Smooth muscle cell (in vitro differentiated cells): ENCODE data around the gene CDC34. TPM values are rescaled to one million over a fixed set of nuclear protein-coding genes. Genes with fewer than 3 reads are reported as not detected.

Experiments
- DNase-seq: peaks from one replicate; lab custom pipeline; 2025; ENCODE audit not compliant: unreplicated experiment; lab: John Stamatoyannopoulos, UW
- H2AFZ ChIP-seq: fragments of 200-600 bp; sonication (generic); 2 replicates; pipeline ENCODE4 v1.6.0; 2016; ENCODE audit warnings: antibody characterized with exemption, low read depth, mild to moderate bottlenecking
- H3F3A ChIP-seq: fragments of 200-600 bp; sonication (generic); 2 replicates; pipeline ENCODE4 v1.6.0; 2017; ENCODE audit warnings: antibody characterized with exemption, low read depth
- H3K27ac ChIP-seq: fragments of 200-600 bp; sonication (generic); 2 replicates; pipeline ENCODE4 v1.5.1; 2016; ENCODE audit warnings: low read depth, mild to moderate bottlenecking
- H3K27me3 ChIP-seq: fragments of 200-600 bp; sonication (generic); 2 replicates; pipeline ENCODE4 v1.6.1; 2016; ENCODE audit warnings: low read depth, mild to moderate bottlenecking
- H3K36me3 ChIP-seq: fragments of 200-600 bp; sonication (generic); 2 replicates; pipeline ENCODE4 v1.5.1; 2016; ENCODE audit warnings: low read depth
- H3K4me1 ChIP-seq: fragments of 200-600 bp; sonication (generic); 2 replicates; pipeline ENCODE4 v1.5.1; 2016; ENCODE audit warnings: low read depth
- H3K4me2 ChIP-seq: fragments of 200-600 bp; sonication (generic); 2 replicates; pipeline ENCODE4 v1.6.0; 2016; ENCODE audit warnings: mild to moderate bottlenecking
- H3K4me3 ChIP-seq: fragments of 200-600 bp; sonication (generic); 2 replicates; pipeline ENCODE4 v1.5.1; 2016; ENCODE audit warnings: mild to moderate bottlenecking
- H3K79me2 ChIP-seq: fragments of 200-600 bp; sonication (generic); 2 replicates; pipeline ENCODE4 v1.6.0; 2016; ENCODE audit warnings: low read depth, mild to moderate bottlenecking
- H3K9ac ChIP-seq: fragments of 200-600 bp; sonication (generic); 2 replicates; pipeline ENCODE4 v1.6.0; 2016; ENCODE audit warnings: low read depth
- H3K9me3 ChIP-seq: fragments of 200-600 bp; sonication (generic); replicated peaks from 2 replicates; pipeline ENCODE4 v1.5.1; 2016; ENCODE audit warnings: low read depth
- H4K20me1 ChIP-seq: fragments of 200-600 bp; sonication (generic); 2 replicates; pipeline ENCODE4 v1.6.0; 2016; ENCODE audit warnings: low read depth
- WGBS: methylation state at CpG from one replicate; pipeline ENCODE4 v1.1.7; 2016; ENCODE audit warnings: low lambda C conversion rate; 5-methylcytosine and 5-hydroxymethylcytosine counted together
- polyA plus RNA-seq: library from polyadenylated mRNA; unstranded; fragments of >200 nt; fragmentation: Nextera tagmentation; extraction: Ambion mirVana; gene quantifications from 2 replicates; pipeline ENCODE4 v1.2.1, GENCODE V29; 2016
- total RNA-seq: library from RNA; depleted of rRNA; stranded (reverse); fragments of >200 nt; gene quantifications from 2 replicates; pipeline ENCODE4 v1.2.3, GENCODE V29; 2014
- TF ChIP-seq, protein P1 (sequence below): fragments of 200-600 bp; sonication (generic); IDR thresholded peaks from 2 replicates; pipeline ENCODE4 v1.5.1; 2017; ENCODE audit warnings: borderline replicate concordance, mild to moderate bottlenecking, antibody characterized with exemption; ENCODE audit not compliant: insufficient read depth, poor library complexity, severe bottlenecking

Gene CDC34
- total and polyA plus RNA-seq, 2 experiments from 2014 or later: 67.7 to 151 TPM

DNA sequence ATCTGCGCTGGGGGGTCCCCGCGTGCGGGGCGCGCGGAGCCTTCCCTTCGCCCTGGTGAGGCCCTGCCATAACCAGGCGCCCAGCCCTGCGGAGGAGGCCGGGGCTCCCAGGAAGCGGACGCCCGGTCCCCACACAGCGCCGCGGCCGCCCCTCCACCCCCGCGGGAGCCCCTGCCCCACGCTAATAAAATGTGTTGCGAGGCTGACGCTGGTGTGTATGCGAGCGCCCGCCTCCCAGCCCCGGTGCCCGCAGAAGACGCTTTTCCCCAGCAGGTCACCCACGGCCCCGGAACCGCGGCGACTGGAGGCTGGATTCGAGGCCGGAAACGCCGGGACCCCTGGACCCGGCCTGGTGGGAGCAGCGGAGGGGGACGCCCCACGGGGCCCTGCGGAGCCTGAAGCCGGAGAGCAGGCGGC, 12.1 kb upstream of the CDC34 start:
- H4K20me1 ChIP-seq: no peaks in the 10 kb centered on the region
- no peaks in the 10 kb centered on the region for H3K79me2 ChIP-seq
- TF ChIP-seq, protein P1, sequence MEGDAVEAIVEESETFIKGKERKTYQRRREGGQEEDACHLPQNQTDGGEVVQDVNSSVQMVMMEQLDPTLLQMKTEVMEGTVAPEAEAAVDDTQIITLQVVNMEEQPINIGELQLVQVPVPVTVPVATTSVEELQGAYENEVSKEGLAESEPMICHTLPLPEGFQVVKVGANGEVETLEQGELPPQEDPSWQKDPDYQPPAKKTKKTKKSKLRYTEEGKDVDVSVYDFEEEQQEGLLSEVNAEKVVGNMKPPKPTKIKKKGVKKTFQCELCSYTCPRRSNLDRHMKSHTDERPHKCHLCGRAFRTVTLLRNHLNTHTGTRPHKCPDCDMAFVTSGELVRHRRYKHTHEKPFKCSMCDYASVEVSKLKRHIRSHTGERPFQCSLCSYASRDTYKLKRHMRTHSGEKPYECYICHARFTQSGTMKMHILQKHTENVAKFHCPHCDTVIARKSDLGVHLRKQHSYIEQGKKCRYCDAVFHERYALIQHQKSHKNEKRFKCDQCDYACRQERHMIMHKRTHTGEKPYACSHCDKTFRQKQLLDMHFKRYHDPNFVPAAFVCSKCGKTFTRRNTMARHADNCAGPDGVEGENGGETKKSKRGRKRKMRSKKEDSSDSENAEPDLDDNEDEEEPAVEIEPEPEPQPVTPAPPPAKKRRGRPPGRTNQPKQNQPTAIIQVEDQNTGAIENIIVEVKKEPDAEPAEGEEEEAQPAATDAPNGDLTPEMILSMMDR: no peak
- H3F3A ChIP-seq: peaks cover 4% of the 10 kb centered on the region
- no peaks in the 10 kb centered on the region for H3K9me3 ChIP-seq
- 98% methylated on average over 26 of the region's 45 CpGs for WGBS
- no peaks in the 10 kb centered on the region for H3K27me3 ChIP-seq
- H3K4me1 ChIP-seq: peaks cover 6% of the 10 kb centered on the region
- no peak overlapping the region for H3K4me2 ChIP-seq
- H2AFZ ChIP-seq: no peak overlapping the region
- no peak overlapping the region for H3K4me3 ChIP-seq
- no peak overlapping the region for H3K9ac ChIP-seq
- no peak overlapping the region for H3K27ac ChIP-seq
- no peak for DNase-seq
- H3K36me3 ChIP-seq: no peaks in the 10 kb centered on the region

DNA sequence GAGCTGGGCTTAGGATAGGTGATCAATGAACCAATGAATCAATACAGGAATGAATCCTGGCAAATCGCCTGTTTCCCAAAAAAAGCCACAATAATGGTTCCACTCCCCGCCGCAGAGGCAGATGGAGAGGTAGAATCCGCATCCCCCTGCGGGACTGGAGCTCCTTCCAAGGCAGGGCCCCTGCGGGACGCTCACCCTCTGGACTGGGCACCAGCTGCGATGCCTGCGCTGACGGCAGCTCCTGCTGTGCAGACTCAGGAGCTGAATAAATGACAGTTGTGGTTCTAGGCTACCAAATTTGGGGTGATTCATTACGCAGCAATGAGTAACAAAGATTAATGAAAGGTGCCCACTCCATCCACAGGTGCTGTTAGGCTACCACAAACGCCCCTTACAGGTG, 8.8 kb upstream of the CDC34 start:
- WGBS: 97% methylated on average over 12 of the region's 12 CpGs
- H3K4me2 ChIP-seq: no peak overlapping the region

GRCh38 chr19:524062-524674, 7.4 kb upstream of the CDC34 start:
- Histone ChIP-seq H3K9ac (no peak overlapping the region), H4K20me1 (no peaks in the 10 kb centered on the region), H3K79me2 (no peaks in the 10 kb centered on the region), H3K4me3 (no peak overlapping the region), H3K27ac (no peak overlapping the region), H2AFZ (no peak overlapping the region), H3F3A (no peaks in the 10 kb centered on the region), H3K27me3 (no peaks in the 10 kb centered on the region), H3K4me1 (no peaks in the 10 kb centered on the region), H3K9me3 (no peaks in the 10 kb centered on the region), H3K4me2 (no peak overlapping the region), H3K36me3 (no peaks in the 10 kb centered on the region)
- DNase-seq: no peak
- WGBS: 73% methylated on average over 13 of the region's 29 CpGs
- TF ChIP-seq, protein P1: no peak

More for the DNA sequence above, 8.8 kb upstream of the CDC34 start:
- H3K79me2 ChIP-seq: no peaks in the 10 kb centered on the region
- no peaks in the 10 kb centered on the region for H3K4me1 ChIP-seq
- TF ChIP-seq, protein P1: no peak
- no peak overlapping the region for H2AFZ ChIP-seq
- H3K9me3 ChIP-seq: no peaks in the 10 kb centered on the region
- DNase-seq: no peak
- no peak overlapping the region for H3K4me3 ChIP-seq
- no peaks in the 10 kb centered on the region for H4K20me1 ChIP-seq
- H3K27ac ChIP-seq: no peak overlapping the region
- H3K27me3 ChIP-seq: no peaks in the 10 kb centered on the region
- H3K36me3 ChIP-seq: no peaks in the 10 kb centered on the region
- H3K9ac ChIP-seq: no peak overlapping the region
- no peaks in the 10 kb centered on the region for H3F3A ChIP-seq

GRCh38 chr19:525029-525428, 6.5 kb upstream of the CDC34 start:
- H3K36me3 ChIP-seq: no peaks in the 10 kb centered on the region
- H2AFZ ChIP-seq: no peak overlapping the region
- H3K27me3 ChIP-seq: no peaks in the 10 kb centered on the region
- no peaks in the 10 kb centered on the region for H4K20me1 ChIP-seq
- TF ChIP-seq, protein P1: no peak
- no peak overlapping the region for H3K9ac ChIP-seq
- H3K4me1 ChIP-seq: no peaks in the 10 kb centered on the region
- H3K27ac ChIP-seq: no peak overlapping the region
- no peak overlapping the region for H3K4me3 ChIP-seq
- no peaks in the 10 kb centered on the region for H3F3A ChIP-seq
- H3K79me2 ChIP-seq: no peaks in the 10 kb centered on the region
- H3K9me3 ChIP-seq: no peaks in the 10 kb centered on the region
- WGBS: 83% methylated on average over 18 of the region's 18 CpGs
- no peak for DNase-seq
- H3K4me2 ChIP-seq: no peak overlapping the region
